K562 (cell line): ENCODE measurements around the gene SPEF1. TPM values are rescaled to one million over a fixed set of nuclear protein-coding genes. Genes with fewer than 3 reads are reported as not detected.

Source experiments
- BHLHE40 ChIP-seq: IDR thresholded peaks from 2 replicates; pipeline ENCODE4 v1.6.1; 2011; ENCODE audit warnings: low read length, improper control_type of control experiment
- CEBPB ChIP-seq: fragments of 450-650 bp; IDR thresholded peaks from 2 replicates; pipeline ENCODE4 v1.6.1; 2016; ENCODE audit warnings: missing genetic modification characterization, missing compliant biosample characterization
- CLOCK ChIP-seq: fragments of 250-450 bp; sonication (Bioruptor Pico); IDR thresholded peaks from 2 replicates; pipeline ENCODE4 v1.4.0; 2020; ENCODE audit warnings: mild to moderate bottlenecking, moderate library complexity, borderline replicate concordance
- ETV5 ChIP-seq: sonication (generic); formaldehyde crosslinking; IDR thresholded peaks from 2 replicates; pipeline ENCODE4 v1.4.0; 2020; ENCODE audit warnings: low read depth, mild to moderate bottlenecking, missing genetic modification reagents
- FOXA3 ChIP-seq, 2 experiments: fragments of 450-650 bp in 1 of 2; sonication (generic) in 1 of 2; formaldehyde crosslinking; IDR thresholded peaks in 1 of 2; conservative IDR thresholded peaks in 1 of 2; 2 replicates each; pipeline versions ENCODE4 v1.4.0 to v1.8.0; 2020 to 2022; ENCODE audit warnings: mild to moderate bottlenecking in 2 of 2, missing genetic modification reagents in 1 of 2
- HIVEP1 ChIP-seq: fragments of 250-450 bp; sonication (Bioruptor Pico); IDR thresholded peaks from 2 replicates; pipeline ENCODE4 v1.4.0; 2020; ENCODE audit warnings: mild to moderate bottlenecking
- HNRNPUL1 ChIP-seq: fragments of 200-400 bp; formaldehyde crosslinking; IDR thresholded peaks from 2 replicates; pipeline ENCODE4 v1.6.1; 2017; ENCODE audit warnings: low read length
- IFI16 ChIP-seq: fragments of 250-450 bp; sonication (Bioruptor Pico); IDR thresholded peaks from 2 replicates; pipeline ENCODE4 v2.1.2; 2022; ENCODE audit warnings: mild to moderate bottlenecking, inconsistent platforms
- MAFF ChIP-seq: IDR thresholded peaks from 2 replicates; pipeline ENCODE4 v1.6.1; 2012; ENCODE audit warnings: low read length, improper control_type of control experiment
- NR3C1 ChIP-seq: sonication (generic); formaldehyde crosslinking; IDR thresholded peaks from 2 replicates; pipeline ENCODE4 v1.8.1; 2022; ENCODE audit warnings: missing genetic modification reagents
- NUFIP1 ChIP-seq: fragments of 450-650 bp; IDR thresholded peaks from 2 replicates; pipeline ENCODE4 v1.6.1; 2018; ENCODE audit not compliant: partially characterized antibody
- PHTF2 ChIP-seq: fragments of 250-450 bp; sonication (Bioruptor Pico); IDR thresholded peaks from 2 replicates; pipeline ENCODE4 v1.5.0; 2021; ENCODE audit warnings: mild to moderate bottlenecking
- PREB ChIP-seq: sonication (generic); formaldehyde crosslinking; IDR thresholded peaks from 2 replicates; pipeline ENCODE4 v1.8.1; 2023; ENCODE audit warnings: mild to moderate bottlenecking, missing genetic modification reagents
- PRPF4 ChIP-seq: fragments of 200-400 bp; formaldehyde crosslinking; IDR thresholded peaks from one replicate; pipeline ENCODE4 v1.6.1; 2017; ENCODE audit warnings: low read length, low read depth, mild to moderate bottlenecking; ENCODE audit not compliant: insufficient read depth, poor library complexity, severe bottlenecking
- SMAD4 ChIP-seq: fragments of 250-450 bp; sonication (Bioruptor Pico); conservative IDR thresholded peaks from 2 replicates; pipeline ENCODE4 v1.8.0; 2021; ENCODE audit warnings: inconsistent platforms, mild to moderate bottlenecking, moderate library complexity
- SPI1 ChIP-seq: IDR thresholded peaks from 2 replicates; pipeline ENCODE4 v1.6.1; 2011; ENCODE audit warnings: low read depth, low read length, control low read depth, borderline replicate concordance
- STAT5A ChIP-seq: IDR thresholded peaks from 2 replicates; pipeline ENCODE4 v1.6.1; 2012; ENCODE audit warnings: low read length, inconsistent platforms, borderline replicate concordance
- USF2 ChIP-seq: sonication (generic); formaldehyde crosslinking; IDR thresholded peaks from 2 replicates; pipeline ENCODE4 v1.5.0; 2020; ENCODE audit warnings: missing genetic modification reagents
- ZBTB17 ChIP-seq: fragments of 450-650 bp; formaldehyde crosslinking; IDR thresholded peaks from 2 replicates; pipeline ENCODE4 v1.4.0; 2020; ENCODE audit warnings: mild to moderate bottlenecking
- ZNF124 ChIP-seq: sonication (generic); formaldehyde crosslinking; IDR thresholded peaks from 2 replicates; pipeline ENCODE4 v1.8.1; 2022; ENCODE audit warnings: missing genetic modification reagents
- ZNF146 ChIP-seq: IDR thresholded peaks from one replicate; pipeline ENCODE4 v1.6.1; 2018; ENCODE audit warnings: missing compliant biosample characterization; ENCODE audit not compliant: unreplicated experiment
- ZNF347 ChIP-seq: fragments of 450-650 bp; formaldehyde crosslinking; IDR thresholded peaks from 2 replicates; pipeline ENCODE4 v1.4.0; 2020; ENCODE audit warnings: low read depth, mild to moderate bottlenecking, moderate library complexity
- ZNF395 ChIP-seq: fragments of 200-800 bp; sonication (Bioruptor generic); IDR thresholded peaks from 2 replicates; pipeline ENCODE4 v1.6.1; 2017; ENCODE audit warnings: missing genetic modification characterization, missing compliant biosample characterization
- polyA plus RNA-seq, 8 experiments: library from polyadenylated mRNA; depleted of rRNA in 4 of 8; stranded (reverse) in 5 of 8; unstranded in 3 of 8; fragments of >200 nt; fragmentation: Nextera tagmentation in 2 of 8; fragmentation: Illumina TruSeq in 1 of 8; extraction: Ambion mirVana in 2 of 8; extraction: Trizol in 1 of 8; gene quantifications; 2 replicates each; pipeline versions ENCODE4 v1.2.1 to v1.2.3, GENCODE V29; 2011 to 2014; ENCODE audit warnings: inconsistent platforms in 1 of 8, missing spikeins in 1 of 8
- total RNA-seq, 7 experiments: library from RNA; depleted of rRNA in 6 of 7; stranded (reverse); fragments of >200 nt in 6 of 7; fragmentation: Illumina TruSeq in 2 of 7; extraction: Trizol in 2 of 7; gene quantifications; 2 replicates each; pipeline versions ENCODE4 v1.2.1 to v1.2.3, GENCODE V29; 2011 to 2021; ENCODE audit warnings: low replicate concordance in 1 of 7

Gene SPEF1
- total and polyA plus RNA-seq, 9 of the 15 experiments (the other 6 are each of a cell fraction or from before 2014, with no cell fraction given): not detected

GRCh38 chr20:3744806-3745685 lies 36.2 kb downstream of the SPEF1 start (continued):
- TF ChIP-seq SMAD4 (CRISPR knock-in tag): peak; percentile 55; the same call in 1 of the 2 replicates
- TF ChIP-seq NR3C1 (CRISPR knock-in tag): no peak
- no peak for TF ChIP-seq IFI16
- no peak for TF ChIP-seq CEBPB (tag)
- no peak for TF ChIP-seq PHTF2 (CRISPR knock-in tag)
- TF ChIP-seq NUFIP1: no peak
- TF ChIP-seq HIVEP1 (CRISPR knock-in tag): no peak
- no peak for TF ChIP-seq STAT5A
- TF ChIP-seq SPI1: no peak
- TF ChIP-seq CLOCK (CRISPR knock-in tag): no peak
- no peak for TF ChIP-seq ETV5 (CRISPR knock-in tag)
- 0 out of 4 replicates have a peak, but pooled peaks of 1 of the 2 experiments have one; percentile 44 for TF ChIP-seq FOXA3 (CRISPR knock-in tag; conservative IDR thresholded peaks at IDR 0.05 in 1 of 2, IDR thresholded peaks at IDR 0.05 in 1 of 2)
- TF ChIP-seq ZNF124 (CRISPR knock-in tag): no peak
- TF ChIP-seq ZNF146: no peak
- no peak for TF ChIP-seq ZBTB17
- no peak for TF ChIP-seq HNRNPUL1
- 0 out of 2 replicates have a peak, but pooled peaks have one; percentile 17 for TF ChIP-seq USF2 (CRISPR knock-in tag)
- TF ChIP-seq BHLHE40: no peak
- no peak for TF ChIP-seq ZNF395 (CRISPR knock-in tag)
- TF ChIP-seq MAFF: no peak
- no peak for TF ChIP-seq PREB (CRISPR knock-in tag)
- no peak for TF ChIP-seq ZNF347 (CRISPR knock-in tag)
- no peak for TF ChIP-seq PRPF4
